ENCODE results near the gene PLD3.

DNA sequence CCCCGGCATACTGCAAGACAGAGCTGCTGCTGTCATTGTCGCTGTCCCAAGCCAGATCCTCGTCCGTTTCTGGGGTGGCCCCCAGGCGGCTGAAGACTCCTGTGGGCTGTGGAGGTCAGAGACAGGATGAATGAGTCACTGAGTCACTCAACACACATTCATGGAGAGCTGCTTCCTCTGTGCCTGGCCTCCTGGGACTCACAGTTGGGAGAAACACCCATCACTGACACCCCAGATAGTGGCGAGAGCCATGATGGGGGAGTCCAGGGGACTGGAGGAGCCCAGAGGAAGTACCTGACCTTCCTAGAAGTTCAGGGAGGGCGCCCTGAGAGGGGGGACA, 26.3 kb upstream of the PLD3 start:
- TF ChIP-seq, protein P1, sequence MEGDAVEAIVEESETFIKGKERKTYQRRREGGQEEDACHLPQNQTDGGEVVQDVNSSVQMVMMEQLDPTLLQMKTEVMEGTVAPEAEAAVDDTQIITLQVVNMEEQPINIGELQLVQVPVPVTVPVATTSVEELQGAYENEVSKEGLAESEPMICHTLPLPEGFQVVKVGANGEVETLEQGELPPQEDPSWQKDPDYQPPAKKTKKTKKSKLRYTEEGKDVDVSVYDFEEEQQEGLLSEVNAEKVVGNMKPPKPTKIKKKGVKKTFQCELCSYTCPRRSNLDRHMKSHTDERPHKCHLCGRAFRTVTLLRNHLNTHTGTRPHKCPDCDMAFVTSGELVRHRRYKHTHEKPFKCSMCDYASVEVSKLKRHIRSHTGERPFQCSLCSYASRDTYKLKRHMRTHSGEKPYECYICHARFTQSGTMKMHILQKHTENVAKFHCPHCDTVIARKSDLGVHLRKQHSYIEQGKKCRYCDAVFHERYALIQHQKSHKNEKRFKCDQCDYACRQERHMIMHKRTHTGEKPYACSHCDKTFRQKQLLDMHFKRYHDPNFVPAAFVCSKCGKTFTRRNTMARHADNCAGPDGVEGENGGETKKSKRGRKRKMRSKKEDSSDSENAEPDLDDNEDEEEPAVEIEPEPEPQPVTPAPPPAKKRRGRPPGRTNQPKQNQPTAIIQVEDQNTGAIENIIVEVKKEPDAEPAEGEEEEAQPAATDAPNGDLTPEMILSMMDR (IDR thresholded peaks at IDR 0.05), result no peak
- TF ChIP-seq ZFX (IDR thresholded peaks at IDR 0.05; ENCODE audit: borderline replicate concordance), result no peak

All from 22Rv1 (cell line).